GM10266 (cell line): ENCODE measurements around the gene CFAP157.
"Not testable (repeated sequence)": the region's sequence is repeated elsewhere in the genome, so short reads cannot be mapped to it uniquely, and the experiment has no call there.

Experiments
- DNase-seq: peaks from one replicate; pipeline ENCODE4 v3.0.0; 2012; ENCODE audit errors: extremely low spot score
- CTCF ChIP-seq: IDR thresholded peaks from 2 replicates; pipeline ENCODE4 v1.5.1; 2012; ENCODE audit warnings: mild to moderate bottlenecking, low read depth; ENCODE audit not compliant: control insufficient read depth, insufficient read depth; ENCODE audit errors: missing control alignments

The CFAP157 gene

DNA sequence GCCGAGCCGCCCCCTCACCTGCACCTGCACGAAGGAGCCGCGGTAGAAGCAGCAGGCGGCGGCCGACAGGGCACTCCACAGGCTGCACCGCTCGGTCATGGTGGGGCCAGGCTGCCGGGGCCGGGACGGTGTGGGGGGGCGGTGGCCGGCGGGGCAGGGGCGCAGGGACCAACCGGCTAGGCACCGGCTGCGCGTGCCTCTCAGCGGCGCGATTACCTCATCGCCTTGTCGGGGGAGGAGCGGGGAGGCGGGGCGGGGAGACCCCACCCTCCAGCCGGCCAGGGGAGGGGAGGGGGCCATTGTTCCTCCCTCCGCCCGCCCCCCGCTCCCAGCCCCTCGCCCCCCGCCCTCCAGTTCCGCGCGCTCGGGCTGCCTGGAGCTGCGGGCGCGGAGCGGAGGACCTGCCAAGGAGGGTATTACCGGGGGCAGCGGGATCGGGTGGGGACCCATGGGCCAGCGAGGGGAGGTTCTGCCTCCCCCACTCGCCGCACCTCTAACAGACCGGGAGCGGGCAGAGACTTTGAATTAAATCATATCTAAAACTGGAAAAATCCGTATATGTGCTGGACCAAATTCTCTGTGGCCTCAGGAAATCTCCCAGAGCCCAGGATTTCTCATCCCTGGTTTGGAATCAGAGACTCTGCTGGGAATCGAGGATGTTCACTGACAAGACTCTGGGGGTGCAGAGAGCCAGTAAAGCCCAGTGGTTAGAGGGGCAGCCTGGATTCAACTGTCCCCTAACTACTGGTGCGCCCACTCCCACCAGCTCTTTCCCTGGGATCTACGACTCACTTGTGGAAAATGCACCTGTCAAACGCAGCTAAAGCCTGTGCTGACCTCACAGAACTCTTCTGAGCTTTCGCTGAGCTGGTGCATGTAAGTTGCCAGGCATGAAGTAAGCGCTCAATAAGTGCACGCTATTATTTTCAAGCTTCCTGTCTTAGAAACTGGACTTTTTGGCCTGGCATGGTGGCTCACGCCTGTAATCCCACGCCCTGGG lies 48.6 kb downstream of the CFAP157 start:
- no peak for DNase-seq
- TF ChIP-seq CTCF, result no peak

- DNase-seq, result no peak
- TF ChIP-seq CTCF, result no peak
Observed at GRCh38 chr9:127756233-127756632, 49.4 kb downstream of the CFAP157 start.

DNA sequence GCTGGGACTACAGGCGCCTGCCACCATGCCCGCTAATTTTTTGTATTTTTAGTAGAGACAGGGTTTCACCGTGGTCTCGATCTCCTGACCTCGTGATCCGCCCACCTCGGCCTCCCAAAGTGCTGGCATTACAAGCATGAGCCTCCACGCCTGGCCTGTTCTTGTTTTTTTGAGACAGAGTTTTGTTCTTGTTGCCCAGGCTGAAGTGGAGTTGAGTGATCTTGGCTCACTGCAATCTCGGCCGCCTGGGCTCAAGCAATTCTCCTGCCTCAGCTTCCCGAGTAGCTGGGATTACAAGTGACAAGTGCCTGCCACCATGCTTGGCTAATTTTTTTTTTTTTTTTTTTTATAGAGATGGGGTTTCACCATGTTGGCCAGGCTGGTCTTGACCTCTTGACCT lies 50.0 kb downstream of the CFAP157 start:
- DNase-seq, result not testable (repeated sequence)

GRCh38 chr9:127758843-127759242 lies 52.1 kb downstream of the CFAP157 start:
- no peak for DNase-seq
- TF ChIP-seq CTCF, result no peak

- no peak for TF ChIP-seq CTCF
- no peak for DNase-seq
Observed at GRCh38 chr9:127761061-127761460, 54.3 kb downstream of the CFAP157 start.

- no peak for TF ChIP-seq CTCF
- no peak for DNase-seq
Observed at GRCh38 chr9:127761491-127761956, 54.7 kb downstream of the CFAP157 start.

- TF ChIP-seq CTCF, result no peak
- DNase-seq, result no peak
Observed at GRCh38 chr9:127762111-127762676, 55.4 kb downstream of the CFAP157 start.
